ENCODE results near the gene AMN. TPM values are rescaled to one million over a fixed set of nuclear protein-coding genes. Genes with fewer than 3 reads are reported as not detected.

Gene AMN
- total RNA-seq, 1 donor from 2014 or later: not detected

GRCh38 chr14:102962111-102962627, 39.7 kb downstream of the AMN start:
- peaks cover 9% of the 10 kb centered on the region for H3K27me3 Mint-ChIP-seq (ENCODE audit: unreplicated experiment)
- TF ChIP-seq, protein P1, sequence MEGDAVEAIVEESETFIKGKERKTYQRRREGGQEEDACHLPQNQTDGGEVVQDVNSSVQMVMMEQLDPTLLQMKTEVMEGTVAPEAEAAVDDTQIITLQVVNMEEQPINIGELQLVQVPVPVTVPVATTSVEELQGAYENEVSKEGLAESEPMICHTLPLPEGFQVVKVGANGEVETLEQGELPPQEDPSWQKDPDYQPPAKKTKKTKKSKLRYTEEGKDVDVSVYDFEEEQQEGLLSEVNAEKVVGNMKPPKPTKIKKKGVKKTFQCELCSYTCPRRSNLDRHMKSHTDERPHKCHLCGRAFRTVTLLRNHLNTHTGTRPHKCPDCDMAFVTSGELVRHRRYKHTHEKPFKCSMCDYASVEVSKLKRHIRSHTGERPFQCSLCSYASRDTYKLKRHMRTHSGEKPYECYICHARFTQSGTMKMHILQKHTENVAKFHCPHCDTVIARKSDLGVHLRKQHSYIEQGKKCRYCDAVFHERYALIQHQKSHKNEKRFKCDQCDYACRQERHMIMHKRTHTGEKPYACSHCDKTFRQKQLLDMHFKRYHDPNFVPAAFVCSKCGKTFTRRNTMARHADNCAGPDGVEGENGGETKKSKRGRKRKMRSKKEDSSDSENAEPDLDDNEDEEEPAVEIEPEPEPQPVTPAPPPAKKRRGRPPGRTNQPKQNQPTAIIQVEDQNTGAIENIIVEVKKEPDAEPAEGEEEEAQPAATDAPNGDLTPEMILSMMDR (IDR thresholded peaks at IDR 0.05; ENCODE audit: unreplicated experiment): no peak
- H3K9me3 Mint-ChIP-seq (ENCODE audit: unreplicated experiment): no peaks in the 10 kb centered on the region
- no peak overlapping the region for H3K27ac Mint-ChIP-seq (ENCODE audit: unreplicated experiment)
- H3K4me1 Mint-ChIP-seq (ENCODE audit: unreplicated experiment): no peaks in the 10 kb centered on the region
- DNase-seq (ENCODE audit: low spot score): no peak
- H3K36me3 Mint-ChIP-seq (ENCODE audit: low read depth, unreplicated experiment): peaks cover 40% of the 10 kb centered on the region
- no peak overlapping the region for H3K4me3 Mint-ChIP-seq (ENCODE audit: unreplicated experiment)

DNA sequence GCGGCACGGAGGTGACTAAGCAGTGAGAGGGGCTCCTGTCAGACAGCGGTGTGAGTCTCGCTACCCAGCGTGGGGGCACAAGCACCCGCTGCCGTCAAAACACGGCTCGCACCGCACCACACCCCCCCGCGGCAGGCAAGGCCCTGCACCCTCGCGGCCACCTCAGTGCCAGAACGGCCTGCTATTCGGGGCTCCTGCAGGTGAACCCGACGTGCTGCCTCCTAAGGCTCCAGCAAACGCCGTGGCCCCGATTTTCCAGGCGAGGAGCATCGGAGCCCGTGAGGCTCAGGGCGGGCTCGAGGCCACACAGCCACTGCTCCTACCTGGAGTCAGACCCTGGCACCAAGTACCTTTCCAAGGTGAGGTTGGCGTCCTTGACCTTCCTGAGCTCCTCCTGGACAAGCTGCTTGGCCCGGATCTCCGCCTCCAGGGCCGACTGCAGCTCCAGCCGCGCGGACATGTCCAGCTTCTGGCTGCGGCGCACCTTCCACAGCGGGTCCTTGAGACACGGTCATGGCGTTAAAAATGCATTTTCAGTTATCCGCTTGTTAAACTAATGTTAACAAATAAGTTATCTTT, 41.8 kb downstream of the AMN start:
- peaks cover 13% of the 10 kb centered on the region for H3K27me3 Mint-ChIP-seq (ENCODE audit: unreplicated experiment)
- H3K4me3 Mint-ChIP-seq (ENCODE audit: unreplicated experiment): no peak overlapping the region
- H3K4me1 Mint-ChIP-seq (ENCODE audit: unreplicated experiment): no peaks in the 10 kb centered on the region
- TF ChIP-seq, protein P1 (IDR thresholded peaks at IDR 0.05; ENCODE audit: unreplicated experiment): no peak
- H3K36me3 Mint-ChIP-seq (ENCODE audit: low read depth, unreplicated experiment): peaks cover 42% of the 10 kb centered on the region
- no peak overlapping the region for H3K27ac Mint-ChIP-seq (ENCODE audit: unreplicated experiment)
- H3K9me3 Mint-ChIP-seq (ENCODE audit: unreplicated experiment): no peaks in the 10 kb centered on the region
- DNase-seq (ENCODE audit: low spot score): no peak

DNA sequence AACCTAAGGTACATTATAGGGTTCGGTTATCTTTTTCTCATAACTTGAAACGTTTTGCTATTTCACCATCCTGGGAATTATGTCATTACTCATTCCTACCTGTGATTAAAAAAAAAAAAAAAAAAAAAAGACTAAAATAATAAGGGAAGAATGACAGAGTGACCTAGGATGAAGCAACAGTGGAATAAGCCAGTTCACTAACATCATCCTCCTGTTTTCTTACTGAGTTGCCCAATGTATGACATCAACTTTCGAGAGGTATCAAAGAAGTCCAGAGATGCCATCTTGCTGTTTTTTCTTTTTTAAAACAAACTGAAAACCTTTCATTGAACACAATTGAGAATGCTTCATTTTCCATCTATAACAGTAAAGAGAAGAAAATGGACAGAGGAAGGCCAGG, 42.8 kb downstream of the AMN start:
- Mint-ChIP-seq H3K4me1 (ENCODE audit: unreplicated experiment) (no peaks in the 10 kb centered on the region), H3K9me3 (ENCODE audit: unreplicated experiment) (no peaks in the 10 kb centered on the region), H3K36me3 (ENCODE audit: low read depth, unreplicated experiment) (peaks cover 46% of the 10 kb centered on the region), H3K4me3 (ENCODE audit: unreplicated experiment) (no peak overlapping the region), H3K27me3 (ENCODE audit: unreplicated experiment) (peaks cover 13% of the 10 kb centered on the region), H3K27ac (ENCODE audit: unreplicated experiment) (no peak overlapping the region)
- DNase-seq (ENCODE audit: low spot score): no peak
- TF ChIP-seq, protein P1 (IDR thresholded peaks at IDR 0.05; ENCODE audit: unreplicated experiment): no peak

DNA sequence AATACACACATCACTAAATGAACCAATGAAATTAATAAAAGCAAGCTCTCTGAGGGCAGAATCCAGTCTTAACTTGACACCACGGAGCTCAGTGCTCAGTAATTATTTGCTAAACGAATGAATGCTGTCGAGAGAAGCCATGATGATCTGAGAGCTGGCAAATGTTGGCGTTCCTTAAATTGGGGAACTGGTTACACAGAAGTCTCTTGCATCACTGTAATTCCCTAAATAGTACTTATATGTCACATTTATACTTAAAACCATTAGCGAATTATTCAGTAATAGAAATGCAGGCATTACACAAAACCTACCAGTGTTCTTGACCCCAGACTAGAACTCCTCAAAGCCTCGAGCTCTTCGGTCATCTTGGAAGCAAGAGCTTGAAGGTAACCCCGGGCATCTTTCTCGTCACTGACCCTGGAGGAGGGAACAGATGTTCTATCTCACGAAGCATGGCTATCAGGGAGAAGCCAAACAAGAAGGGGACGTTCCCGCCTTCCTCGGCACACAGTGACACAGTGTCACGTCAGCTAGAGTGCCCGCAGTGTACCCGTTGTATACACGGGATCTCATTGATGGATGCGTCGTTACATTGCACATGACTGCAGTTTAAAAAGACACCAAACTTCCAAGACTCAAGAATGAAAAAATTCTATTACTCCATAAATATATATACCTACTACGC, 43.6 kb downstream of the AMN start:
- no peaks in the 10 kb centered on the region for H3K9me3 Mint-ChIP-seq (ENCODE audit: unreplicated experiment)
- peaks cover 13% of the 10 kb centered on the region for H3K27me3 Mint-ChIP-seq (ENCODE audit: unreplicated experiment)
- H3K4me1 Mint-ChIP-seq (ENCODE audit: unreplicated experiment): no peaks in the 10 kb centered on the region
- peaks cover 50% of the 10 kb centered on the region for H3K36me3 Mint-ChIP-seq (ENCODE audit: low read depth, unreplicated experiment)
- H3K27ac Mint-ChIP-seq (ENCODE audit: unreplicated experiment): no peak overlapping the region
- no peak for DNase-seq (ENCODE audit: low spot score)
- H3K4me3 Mint-ChIP-seq (ENCODE audit: unreplicated experiment): no peak overlapping the region
- TF ChIP-seq, protein P1 (IDR thresholded peaks at IDR 0.05; ENCODE audit: unreplicated experiment): no peak
